ENCODE results near the gene IFT88.

The IFT88 gene

DNA sequence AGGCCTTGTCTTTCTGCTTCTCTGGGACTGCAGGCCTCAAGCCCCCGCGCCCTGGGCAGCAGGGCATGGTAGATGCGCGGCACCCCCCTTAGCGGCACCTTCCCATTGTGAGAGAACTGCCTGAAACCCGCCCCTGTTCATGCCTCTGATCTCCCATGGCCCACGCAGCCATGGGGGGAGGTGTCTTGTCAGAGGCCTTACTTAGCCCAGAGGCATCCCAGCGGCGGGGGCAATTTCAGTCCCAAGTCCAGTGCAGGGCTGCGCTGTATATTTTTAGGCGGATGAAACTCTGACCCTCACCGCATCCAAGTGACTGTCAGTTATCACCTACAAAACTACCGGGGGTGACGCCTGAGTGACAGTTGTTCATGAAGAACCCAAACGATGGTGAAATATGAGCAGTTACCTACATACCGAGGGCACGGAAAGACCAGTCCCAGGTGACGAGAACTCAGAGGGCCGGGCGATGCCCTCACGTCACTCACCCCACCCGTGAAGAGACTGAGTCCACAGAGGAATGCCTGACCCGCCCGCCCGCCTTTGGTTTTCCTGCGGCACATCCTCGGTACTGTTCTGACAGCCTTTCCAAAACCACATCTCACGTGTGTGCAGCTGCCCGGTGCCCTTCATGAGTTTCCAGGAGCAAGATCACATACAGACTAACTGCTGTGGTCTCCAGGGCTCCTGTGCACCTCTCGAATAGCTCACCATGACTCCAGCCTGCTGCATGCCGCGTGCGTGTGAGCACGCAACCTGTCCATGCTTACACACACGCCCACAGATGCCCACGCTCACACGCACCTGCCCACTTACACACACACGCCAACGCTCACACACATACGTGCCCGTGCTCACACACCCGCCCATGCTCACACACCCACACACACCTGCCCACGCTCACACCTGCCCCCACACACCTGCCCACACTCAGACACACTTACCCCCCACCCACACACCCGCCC is 150.9 kb downstream of the IFT88 start:
- TF ChIP-seq, protein P1, sequence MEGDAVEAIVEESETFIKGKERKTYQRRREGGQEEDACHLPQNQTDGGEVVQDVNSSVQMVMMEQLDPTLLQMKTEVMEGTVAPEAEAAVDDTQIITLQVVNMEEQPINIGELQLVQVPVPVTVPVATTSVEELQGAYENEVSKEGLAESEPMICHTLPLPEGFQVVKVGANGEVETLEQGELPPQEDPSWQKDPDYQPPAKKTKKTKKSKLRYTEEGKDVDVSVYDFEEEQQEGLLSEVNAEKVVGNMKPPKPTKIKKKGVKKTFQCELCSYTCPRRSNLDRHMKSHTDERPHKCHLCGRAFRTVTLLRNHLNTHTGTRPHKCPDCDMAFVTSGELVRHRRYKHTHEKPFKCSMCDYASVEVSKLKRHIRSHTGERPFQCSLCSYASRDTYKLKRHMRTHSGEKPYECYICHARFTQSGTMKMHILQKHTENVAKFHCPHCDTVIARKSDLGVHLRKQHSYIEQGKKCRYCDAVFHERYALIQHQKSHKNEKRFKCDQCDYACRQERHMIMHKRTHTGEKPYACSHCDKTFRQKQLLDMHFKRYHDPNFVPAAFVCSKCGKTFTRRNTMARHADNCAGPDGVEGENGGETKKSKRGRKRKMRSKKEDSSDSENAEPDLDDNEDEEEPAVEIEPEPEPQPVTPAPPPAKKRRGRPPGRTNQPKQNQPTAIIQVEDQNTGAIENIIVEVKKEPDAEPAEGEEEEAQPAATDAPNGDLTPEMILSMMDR (IDR thresholded peaks at IDR 0.05) = no peak

DNA sequence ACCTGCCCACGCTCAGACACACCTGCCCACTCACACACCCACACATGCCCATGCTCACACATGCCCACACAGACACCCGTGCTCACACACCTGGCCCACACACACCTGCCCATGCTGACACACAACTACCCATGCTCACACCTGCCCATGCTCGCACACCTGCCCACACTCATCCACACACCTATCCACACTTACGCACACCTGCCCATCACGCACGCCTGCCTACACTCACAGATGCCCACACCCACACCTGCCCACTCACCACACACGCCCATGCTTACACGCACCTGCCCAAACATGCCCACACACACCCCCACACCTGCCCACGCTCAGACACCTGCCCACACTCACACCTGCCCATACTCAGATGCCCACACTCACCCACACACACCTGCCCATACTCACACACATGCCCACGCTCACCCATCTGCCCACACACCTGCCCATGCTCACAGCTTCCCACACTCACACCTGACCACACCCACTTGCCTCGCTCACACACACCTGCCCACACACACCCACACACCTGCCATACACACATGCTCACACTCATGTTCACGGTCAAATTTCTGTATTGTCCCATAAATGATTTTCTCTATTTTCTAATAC is 152.1 kb downstream of the IFT88 start:
- TF ChIP-seq, protein P1 (IDR thresholded peaks at IDR 0.05) = no peak

DNA sequence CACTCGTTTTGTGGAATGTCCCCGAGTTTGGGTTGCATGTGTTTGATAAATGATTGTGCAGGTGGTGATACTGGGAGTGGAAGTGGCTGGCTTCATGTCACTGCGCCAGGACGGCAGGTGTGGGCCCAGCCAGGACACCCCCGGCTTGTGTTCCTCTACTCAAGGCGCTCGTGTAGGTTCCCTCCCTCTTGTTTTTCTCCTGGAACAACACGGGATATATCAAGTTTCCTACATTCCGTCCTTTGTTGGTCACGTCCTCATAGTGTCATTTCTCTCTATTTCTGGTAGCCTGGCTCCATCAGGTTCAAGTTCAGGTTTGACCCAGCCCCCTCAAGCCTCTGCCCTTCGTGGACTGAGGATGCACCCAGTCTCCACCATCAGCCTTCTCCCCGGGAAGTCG is 152.8 kb downstream of the IFT88 start:
- TF ChIP-seq, protein P1 (IDR thresholded peaks at IDR 0.05) = no peak

DNA sequence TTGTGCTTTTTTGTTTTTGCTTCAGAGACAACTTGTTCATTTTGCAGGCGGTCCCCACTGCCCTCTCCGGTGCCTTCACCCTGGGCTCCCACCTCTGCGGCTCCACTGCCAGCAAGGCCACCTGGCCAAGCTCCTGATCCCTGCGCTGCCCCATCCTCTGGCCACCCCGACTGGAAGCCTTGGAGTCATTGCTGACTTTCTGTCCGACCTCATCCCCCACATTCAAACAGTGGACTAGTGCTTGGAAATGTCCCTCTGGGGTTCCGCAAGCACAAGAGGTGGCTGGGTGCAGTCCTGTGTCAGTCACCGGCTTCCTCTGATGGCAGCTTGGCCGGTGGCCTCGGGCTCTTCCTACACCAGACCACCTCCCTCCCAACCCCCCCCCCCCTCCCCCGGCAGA is 153.5 kb downstream of the IFT88 start:
- TF ChIP-seq, protein P1 (IDR thresholded peaks at IDR 0.05) = no peak

DNA sequence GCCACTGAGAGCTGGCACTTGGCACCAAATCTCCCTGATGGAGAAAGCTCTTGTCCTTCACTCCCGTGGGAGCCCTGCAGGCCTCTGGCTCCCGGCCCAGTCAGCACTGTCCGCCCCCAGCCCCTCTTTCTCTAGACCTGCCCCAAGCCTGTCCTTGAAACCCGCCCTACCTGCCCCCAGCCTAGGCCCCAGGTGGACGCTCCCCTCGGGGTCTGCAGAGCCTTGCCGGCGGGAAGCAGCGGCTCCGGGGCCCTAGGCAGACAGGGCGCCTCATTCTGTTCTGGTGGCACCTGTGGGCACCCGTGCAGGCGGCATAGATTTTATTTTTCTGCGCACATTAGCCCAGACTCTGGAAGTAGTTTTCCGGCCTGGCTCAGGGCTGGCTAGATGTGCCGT is 154.1 kb downstream of the IFT88 start:
- TF ChIP-seq, protein P1 (IDR thresholded peaks at IDR 0.05) = no peak

DNA sequence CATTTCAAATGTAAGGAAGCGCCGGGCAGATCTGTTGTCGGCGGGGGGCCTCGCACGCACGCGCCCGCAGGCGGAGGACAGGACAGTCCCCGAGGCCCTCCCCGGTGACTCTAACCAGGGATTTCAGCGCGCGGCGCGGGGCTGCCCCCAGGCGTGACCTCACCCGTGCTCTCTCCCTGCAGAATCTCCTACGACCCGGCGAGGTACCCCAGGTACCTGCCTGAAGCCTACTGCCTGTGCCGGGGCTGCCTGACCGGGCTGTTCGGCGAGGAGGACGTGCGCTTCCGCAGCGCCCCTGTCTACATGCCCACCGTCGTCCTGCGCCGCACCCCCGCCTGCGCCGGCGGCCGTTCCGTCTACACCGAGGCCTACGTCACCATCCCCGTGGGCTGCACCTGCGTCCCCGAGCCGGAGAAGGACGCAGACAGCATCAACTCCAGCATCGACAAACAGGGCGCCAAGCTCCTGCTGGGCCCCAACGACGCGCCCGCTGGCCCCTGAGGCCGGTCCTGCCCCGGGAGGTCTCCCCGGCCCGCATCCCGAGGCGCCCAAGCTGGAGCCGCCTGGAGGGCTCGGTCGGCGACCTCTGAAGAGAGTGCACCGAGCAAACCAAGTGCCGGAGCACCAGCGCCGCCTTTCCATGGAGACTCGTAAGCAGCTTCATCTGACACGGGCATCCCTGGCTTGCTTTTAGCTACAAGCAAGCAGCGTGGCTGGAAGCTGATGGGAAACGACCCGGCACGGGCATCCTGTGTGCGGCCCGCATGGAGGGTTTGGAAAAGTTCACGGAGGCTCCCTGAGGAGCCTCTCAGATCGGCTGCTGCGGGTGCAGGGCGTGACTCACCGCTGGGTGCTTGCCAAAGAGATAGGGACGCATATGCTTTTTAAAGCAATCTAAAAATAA is 154.7 kb downstream of the IFT88 start:
- TF ChIP-seq, protein P1 (IDR thresholded peaks at IDR 0.05) = no peak

DNA sequence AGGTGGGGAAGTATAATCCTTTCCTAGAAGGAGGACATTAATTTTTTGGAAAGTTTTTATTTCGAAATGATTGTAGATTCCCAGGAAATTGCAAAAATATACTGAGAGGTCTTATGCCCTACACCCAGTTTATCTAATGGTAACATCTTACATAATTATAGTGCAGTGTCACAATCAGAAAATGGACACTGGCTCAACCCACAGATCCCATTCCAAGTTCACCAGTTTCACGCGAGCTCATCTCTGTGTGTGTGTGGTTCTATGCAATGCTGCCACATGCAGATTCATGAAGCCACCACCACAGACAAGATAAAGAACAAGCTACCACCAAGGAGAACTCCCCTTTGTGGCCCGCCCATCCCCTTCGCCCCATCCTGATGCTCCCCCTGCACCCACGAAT is 160.9 kb downstream of the IFT88 start:
- TF ChIP-seq, protein P1 (IDR thresholded peaks at IDR 0.05) = no peak
